IPS-15b (cell line): ENCODE results near the gene CENATAC.
"Not testable (repeated sequence)": the region's sequence is repeated elsewhere in the genome, so short reads cannot be mapped to it uniquely, and the experiment has no call there.

Experiments used
- H3K27me3 ChIP-seq: one replicate; pipeline ENCODE4 v1.6.1; 2013; ENCODE audit warnings: low read length; ENCODE audit not compliant: control insufficient read depth, insufficient read depth
- H3K36me3 ChIP-seq: one replicate; pipeline ENCODE4 v1.6.1; 2013; ENCODE audit warnings: low read length; ENCODE audit not compliant: control insufficient read depth, insufficient read depth
- H3K4me1 ChIP-seq: one replicate; pipeline ENCODE4 v1.6.1; 2013; ENCODE audit warnings: mild to moderate bottlenecking, low read length; ENCODE audit not compliant: control insufficient read depth, insufficient read depth
- H3K4me3 ChIP-seq: one replicate; pipeline ENCODE4 v1.5.1; 2013; ENCODE audit warnings: low read depth, low read length
- H3K9ac ChIP-seq: one replicate; pipeline ENCODE4 v1.6.1; 2013; ENCODE audit warnings: low read depth, mild to moderate bottlenecking, low read length
- H3K9me3 ChIP-seq: one replicate; pipeline ENCODE4 v1.6.1; 2013; ENCODE audit warnings: mild to moderate bottlenecking, low read length; ENCODE audit not compliant: control insufficient read depth, insufficient read depth

CENATAC gene

GRCh38 chr11:118998822-118999221 lies 884 bp downstream of the CENATAC start:
- peak overlapping the region; percentile 100 for H3K4me3 ChIP-seq
- peaks cover 17% of the 10 kb centered on the region for H3K36me3 ChIP-seq
- H3K9ac ChIP-seq = peak overlapping the region; percentile 70
- no peaks in the 10 kb centered on the region for H3K9me3 ChIP-seq
- H3K27me3 ChIP-seq = no peaks in the 10 kb centered on the region
- H3K4me1 ChIP-seq = peaks cover 3% of the 10 kb centered on the region

- Histone ChIP-seq H3K4me3 (no peak overlapping the region), H3K9me3 (no peaks in the 10 kb centered on the region), H3K9ac (no peak overlapping the region), H3K27me3 (no peaks in the 10 kb centered on the region), H3K4me1 (peaks cover 3% of the 10 kb centered on the region), H3K36me3 (peaks cover 18% of the 10 kb centered on the region)
Observed at GRCh38 chr11:119000906-119001305, 3.0 kb downstream of the CENATAC start.

GRCh38 chr11:119006656-119007055 lies 8.7 kb downstream of the CENATAC start:
- Histone ChIP-seq H3K27me3 (no peaks in the 10 kb centered on the region), H3K9me3 (no peaks in the 10 kb centered on the region), H3K36me3 (peaks cover 22% of the 10 kb centered on the region), H3K4me1 (no peaks in the 10 kb centered on the region), H3K9ac (no peak overlapping the region), H3K4me3 (no peak overlapping the region)

- Histone ChIP-seq H3K9me3 (no peaks in the 10 kb centered on the region), H3K9ac (no peak overlapping the region), H3K36me3 (peaks cover 41% of the 10 kb centered on the region), H3K4me3 (no peak overlapping the region), H3K27me3 (no peaks in the 10 kb centered on the region), H3K4me1 (no peaks in the 10 kb centered on the region)
Observed at GRCh38 chr11:119011476-119012053, 13.6 kb downstream of the CENATAC start.

GRCh38 chr11:119012629-119013170 lies 14.8 kb downstream of the CENATAC start:
- Histone ChIP-seq H3K9ac (no peak overlapping the region), H3K9me3 (no peaks in the 10 kb centered on the region), H3K27me3 (no peaks in the 10 kb centered on the region), H3K36me3 (peaks cover 43% of the 10 kb centered on the region), H3K4me1 (no peaks in the 10 kb centered on the region), H3K4me3 (no peak overlapping the region)

GRCh38 chr11:119014209-119014924 lies 16.4 kb downstream of the CENATAC start:
- Histone ChIP-seq H3K9me3 (no peaks in the 10 kb centered on the region), H3K4me3 (no peak overlapping the region), H3K4me1 (no peaks in the 10 kb centered on the region), H3K27me3 (no peaks in the 10 kb centered on the region), H3K9ac (no peak overlapping the region), H3K36me3 (peaks cover 47% of the 10 kb centered on the region)

GRCh38 chr11:119015054-119015611 lies 17.2 kb downstream of the CENATAC start:
- H3K36me3 ChIP-seq = peaks cover 48% of the 10 kb centered on the region
- peaks cover 2% of the 10 kb centered on the region for H3K4me1 ChIP-seq
- H3K4me3 ChIP-seq = no peak overlapping the region
- no peaks in the 10 kb centered on the region for H3K27me3 ChIP-seq
- no peak overlapping the region for H3K9ac ChIP-seq
- no peaks in the 10 kb centered on the region for H3K9me3 ChIP-seq

- peaks cover 44% of the 10 kb centered on the region for H3K36me3 ChIP-seq
Observed at GRCh38 chr11:119016216-119017009, 18.5 kb downstream of the CENATAC start.

GRCh38 chr11:119017377-119017776 lies 19.4 kb downstream of the CENATAC start:
- peaks cover 43% of the 10 kb centered on the region for H3K36me3 ChIP-seq
- H3K9me3 ChIP-seq, H3K4me1 ChIP-seq, H3K27me3 ChIP-seq: not testable (repeated sequence)
- peak overlapping the region; percentile 99 for H3K9ac ChIP-seq
- peak overlapping the region; percentile 99 for H3K4me3 ChIP-seq

More at GRCh38 chr11:119016216-119017009, 18.5 kb downstream of the CENATAC start:
- no peaks in the 10 kb centered on the region for H3K9me3 ChIP-seq
- H3K9ac ChIP-seq = no peak overlapping the region
- no peaks in the 10 kb centered on the region for H3K27me3 ChIP-seq
- H3K4me3 ChIP-seq = peak overlapping the region; percentile 99
- peaks cover 2% of the 10 kb centered on the region for H3K4me1 ChIP-seq

- H3K9ac ChIP-seq = peak within 1 kb of the TSS; percentile 99
- H3K27me3 ChIP-seq = no peaks in the 10 kb centered on the region
- no peaks in the 10 kb centered on the region for H3K9me3 ChIP-seq
- H3K36me3 ChIP-seq = peaks cover 42% of the 10 kb centered on the region
- peak within 1 kb of the TSS; percentile 99 for H3K4me3 ChIP-seq
- peaks cover 2% of the 10 kb centered on the region for H3K4me1 ChIP-seq
Observed at GRCh38 chr11:119018074-119018938, 20.4 kb downstream of the CENATAC start, which contains the start of the genes RPS25 and TRAPPC4. Gene RPS25 (minus strand): TSS chr11:119018343. CDS start chr11:119018284, 59 bp downstream. Gene TRAPPC4 (plus strand): TSS chr11:119018766. CDS start chr11:119018796, 30 bp downstream.
